HUDEP-2 (cell line): ENCODE data around the gene LNP1.
"Not testable (repeated sequence)": the region's sequence is repeated elsewhere in the genome, so short reads cannot be mapped to it uniquely, and the experiment has no call there.

Experiments
- DNase-seq, 76 experiments: peaks; one replicate each; lab custom pipeline; 2025; ENCODE audit not compliant: unreplicated experiment in 76 of 76; lab: John Stamatoyannopoulos, UW

LNP1 gene

GRCh38 chr3:100427699-100428098 is 26.4 kb downstream of the LNP1 start:
- DNase-seq, result no peak

- DNase-seq, result no peak
Measured at GRCh38 chr3:100429187-100429716, 27.9 kb downstream of the LNP1 start.

- DNase-seq, result no peak
Measured at GRCh38 chr3:100436951-100437350, 35.6 kb downstream of the LNP1 start.

- DNase-seq, result peak in 2 of 76 experiments; percentile 18 to 23
Measured at GRCh38 chr3:100437721-100438622, 36.6 kb downstream of the LNP1 start.

- peak in 2 of 76 experiments; percentile 2 to 5 for DNase-seq
Measured at GRCh38 chr3:100438623-100438974, 37.3 kb downstream of the LNP1 start.

- DNase-seq, result no peak
Measured at GRCh38 chr3:100440895-100441294, 39.6 kb downstream of the LNP1 start.

GRCh38 chr3:100443690-100444089 is 42.4 kb downstream of the LNP1 start:
- DNase-seq, result no peak

- not testable (repeated sequence) for DNase-seq
Measured at GRCh38 chr3:100447067-100447466, 45.7 kb downstream of the LNP1 start.

- no peak for DNase-seq
Measured at GRCh38 chr3:100448079-100448478, 46.7 kb downstream of the LNP1 start.

GRCh38 chr3:100449214-100449613 is 47.9 kb downstream of the LNP1 start:
- DNase-seq, result no peak

GRCh38 chr3:100454677-100455076 is 53.3 kb downstream of the LNP1 start:
- no peak for DNase-seq

GRCh38 chr3:100455841-100456550 is 54.7 kb downstream of the LNP1 start:
- DNase-seq, result no peak

GRCh38 chr3:100456745-100457144 is 55.4 kb downstream of the LNP1 start:
- DNase-seq, result no peak

- DNase-seq, result no peak
Measured at GRCh38 chr3:100457811-100458210, 56.5 kb downstream of the LNP1 start.

GRCh38 chr3:100458814-100459213 is 57.5 kb downstream of the LNP1 start:
- no peak for DNase-seq

- peak in 28 of 76 experiments; percentile 2 to 52 (median 20) for DNase-seq
Measured at GRCh38 chr3:100463002-100463401, 61.7 kb downstream of the LNP1 start.

- no peak for DNase-seq
Measured at GRCh38 chr3:100463646-100464155, 62.4 kb downstream of the LNP1 start.

- DNase-seq, result no peak
Measured at GRCh38 chr3:100465892-100466777, 64.8 kb downstream of the LNP1 start.

GRCh38 chr3:100467133-100467532 is 65.8 kb downstream of the LNP1 start:
- DNase-seq, result no peak

GRCh38 chr3:100468676-100469075 is 67.3 kb downstream of the LNP1 start:
- no peak for DNase-seq
